HepG2 (cell line): Measurements from ENCODE around the gene CACNA1D. TPM values are rescaled to one million over a fixed set of nuclear protein-coding genes. Genes with fewer than 3 reads are reported as not detected.
A peak's percentile ranks its signal among the peaks of the same experiment; 100 is the strongest.

ENCODE experiments used
- ELF3 ChIP-seq: IDR thresholded peaks from 2 replicates; pipeline ENCODE4 v1.6.1; 2016; ENCODE audit warnings: missing genetic modification reagents, missing compliant biosample characterization
- JARID2 ChIP-seq: sonication (generic); formaldehyde crosslinking; IDR thresholded peaks from 2 replicates; pipeline ENCODE4 v1.8.1; 2023; ENCODE audit warnings: missing genetic modification reagents, inconsistent platforms; ENCODE audit not compliant: insufficient replicate concordance
- KDM1A ChIP-seq: IDR thresholded peaks from 2 replicates; pipeline ENCODE4 v1.6.1; 2016; ENCODE audit warnings: missing compliant biosample characterization
- SP5 ChIP-seq: IDR thresholded peaks from 2 replicates; pipeline ENCODE4 v1.6.1; 2016; ENCODE audit warnings: low read depth, borderline replicate concordance
- ZNF253 ChIP-seq: sonication (generic); formaldehyde crosslinking; IDR thresholded peaks from 2 replicates; pipeline ENCODE4 v1.8.0; 2022; ENCODE audit warnings: mild to moderate bottlenecking, missing genetic modification reagents, borderline replicate concordance
- ZNF430 ChIP-seq: sonication (generic); formaldehyde crosslinking; IDR thresholded peaks from 2 replicates; pipeline ENCODE4 v1.9.0; 2021; ENCODE audit warnings: mild to moderate bottlenecking, missing genetic modification reagents
- ZNF556 ChIP-seq: sonication (generic); formaldehyde crosslinking; IDR thresholded peaks from 2 replicates; pipeline ENCODE4 v1.4.0; 2020; ENCODE audit warnings: mild to moderate bottlenecking, missing genetic modification reagents, borderline replicate concordance
- polyA plus RNA-seq, 8 experiments: library from polyadenylated mRNA; depleted of rRNA in 3 of 8; stranded (reverse) in 7 of 8; unstranded in 1 of 8; fragments of >200 nt; fragmentation: Illumina TruSeq in 4 of 8; extraction: Trizol in 4 of 8; gene quantifications; 2 replicates each; pipeline versions ENCODE4 v1.2.1 to v1.2.3, GENCODE V29; 2011 to 2016; ENCODE audit warnings: low read depth in 4 of 8, missing spikeins in 1 of 8, mixed read lengths in 1 of 8; ENCODE audit not compliant: insufficient read depth in 1 of 8
- total RNA-seq, 5 experiments: library from RNA; depleted of rRNA; stranded (reverse); fragments of >200 nt; fragmentation: Illumina TruSeq; extraction: Trizol; gene quantifications; 2 replicates each; pipeline ENCODE4 v1.2.3, GENCODE V29; 2016; ENCODE audit warnings: low read depth in 1 of 5
- TF ChIP-seq, protein P1 (sequence below): sonication (generic); formaldehyde crosslinking; conservative IDR thresholded peaks from 2 replicates; pipeline ENCODE4 v1.5.0; 2020; ENCODE audit warnings: missing genetic modification reagents
- TF ChIP-seq, protein P2 (sequence below): sonication (generic); formaldehyde crosslinking; IDR thresholded peaks from 2 replicates; pipeline ENCODE4 v1.4.0; 2020; ENCODE audit warnings: mild to moderate bottlenecking, low read depth, missing genetic modification reagents
- TF ChIP-seq, protein P3 (sequence below): sonication (generic); formaldehyde crosslinking; IDR thresholded peaks from 2 replicates; pipeline ENCODE4 v1.8.1; 2023; ENCODE audit warnings: missing genetic modification reagents, inconsistent platforms, borderline replicate concordance
- TF ChIP-seq, protein P4 (sequence below): sonication (generic); formaldehyde crosslinking; IDR thresholded peaks from 2 replicates; pipeline ENCODE4 v1.4.0; 2020; ENCODE audit warnings: mild to moderate bottlenecking, missing genetic modification reagents
- TF ChIP-seq, protein P5 (sequence below): fragments of 450-650 bp; IDR thresholded peaks from 2 replicates; pipeline ENCODE4 v1.6.1; 2017
- TF ChIP-seq, protein P6 (sequence below): IDR thresholded peaks from 2 replicates; pipeline ENCODE4 v1.6.1; 2016; ENCODE audit warnings: low read depth, missing genetic modification reagents, missing compliant biosample characterization

Gene CACNA1D
- total and polyA plus RNA-seq, 2 of the 13 experiments (the other 11 are each of a cell fraction or from before 2014, with no cell fraction given) = 0.26 to 0.38 TPM

DNA sequence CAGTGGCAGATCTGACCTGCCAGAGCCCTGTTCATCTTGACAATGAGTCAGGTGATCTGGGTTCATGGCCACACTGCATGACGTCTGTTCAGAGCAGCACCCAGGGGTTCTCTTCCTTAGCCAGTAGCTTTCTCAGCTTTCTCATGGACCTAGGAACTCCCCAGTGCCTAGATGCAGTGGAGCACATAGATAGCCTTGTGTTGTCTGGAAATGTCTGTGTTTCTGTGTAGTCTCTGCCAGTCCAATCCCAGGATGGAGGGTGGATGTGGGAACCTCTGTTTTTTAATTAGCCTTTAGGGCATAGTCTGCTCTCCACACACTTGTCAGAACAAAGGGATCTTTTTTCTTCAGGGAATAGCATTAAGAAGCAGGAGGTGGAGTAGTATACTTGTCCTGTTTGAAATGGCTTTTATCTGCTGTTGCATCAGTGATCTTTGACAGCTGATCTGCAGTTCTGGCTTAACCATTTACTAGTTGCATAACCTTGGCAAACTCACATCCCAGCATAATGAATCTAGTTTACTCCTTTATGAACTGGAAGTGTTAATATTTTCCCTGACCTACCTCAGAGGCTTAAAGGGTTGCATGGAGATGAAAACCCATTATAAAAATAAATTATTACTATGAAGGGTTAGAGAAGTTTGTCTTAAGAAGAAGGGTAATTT is 16.1 kb upstream of the CACNA1D start (continued):
- TF ChIP-seq ELF3 (CRISPR knock-in tag) (peak; percentile 62; the same call in 1 of the 2 replicates), ZNF430 (CRISPR knock-in tag) (peak; percentile 57; the same call in 1 of the 2 replicates), KDM1A (0 out of 2 replicates have a peak, but pooled peaks have one; percentile 53), ZNF556 (CRISPR knock-in tag) (peak; percentile 43; the same call in 1 of the 2 replicates), JARID2 (CRISPR knock-in tag) (no peak), SP5 (CRISPR knock-in tag) (peak; percentile 100), ZNF253 (CRISPR knock-in tag) (no peak)
- TF ChIP-seq, protein P1, sequence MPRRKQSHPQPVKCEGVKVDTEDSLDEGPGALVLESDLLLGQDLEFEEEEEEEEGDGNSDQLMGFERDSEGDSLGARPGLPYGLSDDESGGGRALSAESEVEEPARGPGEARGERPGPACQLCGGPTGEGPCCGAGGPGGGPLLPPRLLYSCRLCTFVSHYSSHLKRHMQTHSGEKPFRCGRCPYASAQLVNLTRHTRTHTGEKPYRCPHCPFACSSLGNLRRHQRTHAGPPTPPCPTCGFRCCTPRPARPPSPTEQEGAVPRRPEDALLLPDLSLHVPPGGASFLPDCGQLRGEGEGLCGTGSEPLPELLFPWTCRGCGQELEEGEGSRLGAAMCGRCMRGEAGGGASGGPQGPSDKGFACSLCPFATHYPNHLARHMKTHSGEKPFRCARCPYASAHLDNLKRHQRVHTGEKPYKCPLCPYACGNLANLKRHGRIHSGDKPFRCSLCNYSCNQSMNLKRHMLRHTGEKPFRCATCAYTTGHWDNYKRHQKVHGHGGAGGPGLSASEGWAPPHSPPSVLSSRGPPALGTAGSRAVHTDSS = no peak
- TF ChIP-seq, protein P2, sequence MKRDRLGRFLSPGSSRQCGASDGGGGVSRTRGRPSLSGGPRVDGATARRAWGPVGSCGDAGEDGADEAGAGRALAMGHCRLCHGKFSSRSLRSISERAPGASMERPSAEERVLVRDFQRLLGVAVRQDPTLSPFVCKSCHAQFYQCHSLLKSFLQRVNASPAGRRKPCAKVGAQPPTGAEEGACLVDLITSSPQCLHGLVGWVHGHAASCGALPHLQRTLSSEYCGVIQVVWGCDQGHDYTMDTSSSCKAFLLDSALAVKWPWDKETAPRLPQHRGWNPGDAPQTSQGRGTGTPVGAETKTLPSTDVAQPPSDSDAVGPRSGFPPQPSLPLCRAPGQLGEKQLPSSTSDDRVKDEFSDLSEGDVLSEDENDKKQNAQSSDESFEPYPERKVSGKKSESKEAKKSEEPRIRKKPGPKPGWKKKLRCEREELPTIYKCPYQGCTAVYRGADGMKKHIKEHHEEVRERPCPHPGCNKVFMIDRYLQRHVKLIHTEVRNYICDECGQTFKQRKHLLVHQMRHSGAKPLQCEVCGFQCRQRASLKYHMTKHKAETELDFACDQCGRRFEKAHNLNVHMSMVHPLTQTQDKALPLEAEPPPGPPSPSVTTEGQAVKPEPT (CRISPR knock-in tag) = no peak
- TF ChIP-seq, protein P3, sequence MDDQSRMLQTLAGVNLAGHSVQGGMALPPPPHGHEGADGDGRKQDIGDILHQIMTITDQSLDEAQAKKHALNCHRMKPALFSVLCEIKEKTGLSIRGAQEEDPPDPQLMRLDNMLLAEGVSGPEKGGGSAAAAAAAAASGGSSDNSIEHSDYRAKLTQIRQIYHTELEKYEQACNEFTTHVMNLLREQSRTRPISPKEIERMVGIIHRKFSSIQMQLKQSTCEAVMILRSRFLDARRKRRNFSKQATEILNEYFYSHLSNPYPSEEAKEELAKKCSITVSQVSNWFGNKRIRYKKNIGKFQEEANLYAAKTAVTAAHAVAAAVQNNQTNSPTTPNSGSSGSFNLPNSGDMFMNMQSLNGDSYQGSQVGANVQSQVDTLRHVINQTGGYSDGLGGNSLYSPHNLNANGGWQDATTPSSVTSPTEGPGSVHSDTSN (CRISPR knock-in tag) = no peak
- TF ChIP-seq, protein P4, sequence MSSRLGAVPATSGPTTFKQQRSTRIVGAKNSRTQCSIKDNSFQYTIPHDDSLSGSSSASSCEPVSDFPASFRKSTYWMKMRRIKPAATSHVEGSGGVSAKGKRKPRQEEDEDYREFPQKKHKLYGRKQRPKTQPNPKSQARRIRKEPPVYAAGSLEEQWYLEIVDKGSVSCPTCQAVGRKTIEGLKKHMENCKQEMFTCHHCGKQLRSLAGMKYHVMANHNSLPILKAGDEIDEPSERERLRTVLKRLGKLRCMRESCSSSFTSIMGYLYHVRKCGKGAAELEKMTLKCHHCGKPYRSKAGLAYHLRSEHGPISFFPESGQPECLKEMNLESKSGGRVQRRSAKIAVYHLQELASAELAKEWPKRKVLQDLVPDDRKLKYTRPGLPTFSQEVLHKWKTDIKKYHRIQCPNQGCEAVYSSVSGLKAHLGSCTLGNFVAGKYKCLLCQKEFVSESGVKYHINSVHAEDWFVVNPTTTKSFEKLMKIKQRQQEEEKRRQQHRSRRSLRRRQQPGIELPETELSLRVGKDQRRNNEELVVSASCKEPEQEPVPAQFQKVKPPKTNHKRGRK (CRISPR knock-in tag) = no peak
- TF ChIP-seq, protein P5, sequence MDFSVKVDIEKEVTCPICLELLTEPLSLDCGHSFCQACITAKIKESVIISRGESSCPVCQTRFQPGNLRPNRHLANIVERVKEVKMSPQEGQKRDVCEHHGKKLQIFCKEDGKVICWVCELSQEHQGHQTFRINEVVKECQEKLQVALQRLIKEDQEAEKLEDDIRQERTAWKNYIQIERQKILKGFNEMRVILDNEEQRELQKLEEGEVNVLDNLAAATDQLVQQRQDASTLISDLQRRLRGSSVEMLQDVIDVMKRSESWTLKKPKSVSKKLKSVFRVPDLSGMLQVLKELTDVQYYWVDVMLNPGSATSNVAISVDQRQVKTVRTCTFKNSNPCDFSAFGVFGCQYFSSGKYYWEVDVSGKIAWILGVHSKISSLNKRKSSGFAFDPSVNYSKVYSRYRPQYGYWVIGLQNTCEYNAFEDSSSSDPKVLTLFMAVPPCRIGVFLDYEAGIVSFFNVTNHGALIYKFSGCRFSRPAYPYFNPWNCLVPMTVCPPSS = no peak
- TF ChIP-seq, protein P6, sequence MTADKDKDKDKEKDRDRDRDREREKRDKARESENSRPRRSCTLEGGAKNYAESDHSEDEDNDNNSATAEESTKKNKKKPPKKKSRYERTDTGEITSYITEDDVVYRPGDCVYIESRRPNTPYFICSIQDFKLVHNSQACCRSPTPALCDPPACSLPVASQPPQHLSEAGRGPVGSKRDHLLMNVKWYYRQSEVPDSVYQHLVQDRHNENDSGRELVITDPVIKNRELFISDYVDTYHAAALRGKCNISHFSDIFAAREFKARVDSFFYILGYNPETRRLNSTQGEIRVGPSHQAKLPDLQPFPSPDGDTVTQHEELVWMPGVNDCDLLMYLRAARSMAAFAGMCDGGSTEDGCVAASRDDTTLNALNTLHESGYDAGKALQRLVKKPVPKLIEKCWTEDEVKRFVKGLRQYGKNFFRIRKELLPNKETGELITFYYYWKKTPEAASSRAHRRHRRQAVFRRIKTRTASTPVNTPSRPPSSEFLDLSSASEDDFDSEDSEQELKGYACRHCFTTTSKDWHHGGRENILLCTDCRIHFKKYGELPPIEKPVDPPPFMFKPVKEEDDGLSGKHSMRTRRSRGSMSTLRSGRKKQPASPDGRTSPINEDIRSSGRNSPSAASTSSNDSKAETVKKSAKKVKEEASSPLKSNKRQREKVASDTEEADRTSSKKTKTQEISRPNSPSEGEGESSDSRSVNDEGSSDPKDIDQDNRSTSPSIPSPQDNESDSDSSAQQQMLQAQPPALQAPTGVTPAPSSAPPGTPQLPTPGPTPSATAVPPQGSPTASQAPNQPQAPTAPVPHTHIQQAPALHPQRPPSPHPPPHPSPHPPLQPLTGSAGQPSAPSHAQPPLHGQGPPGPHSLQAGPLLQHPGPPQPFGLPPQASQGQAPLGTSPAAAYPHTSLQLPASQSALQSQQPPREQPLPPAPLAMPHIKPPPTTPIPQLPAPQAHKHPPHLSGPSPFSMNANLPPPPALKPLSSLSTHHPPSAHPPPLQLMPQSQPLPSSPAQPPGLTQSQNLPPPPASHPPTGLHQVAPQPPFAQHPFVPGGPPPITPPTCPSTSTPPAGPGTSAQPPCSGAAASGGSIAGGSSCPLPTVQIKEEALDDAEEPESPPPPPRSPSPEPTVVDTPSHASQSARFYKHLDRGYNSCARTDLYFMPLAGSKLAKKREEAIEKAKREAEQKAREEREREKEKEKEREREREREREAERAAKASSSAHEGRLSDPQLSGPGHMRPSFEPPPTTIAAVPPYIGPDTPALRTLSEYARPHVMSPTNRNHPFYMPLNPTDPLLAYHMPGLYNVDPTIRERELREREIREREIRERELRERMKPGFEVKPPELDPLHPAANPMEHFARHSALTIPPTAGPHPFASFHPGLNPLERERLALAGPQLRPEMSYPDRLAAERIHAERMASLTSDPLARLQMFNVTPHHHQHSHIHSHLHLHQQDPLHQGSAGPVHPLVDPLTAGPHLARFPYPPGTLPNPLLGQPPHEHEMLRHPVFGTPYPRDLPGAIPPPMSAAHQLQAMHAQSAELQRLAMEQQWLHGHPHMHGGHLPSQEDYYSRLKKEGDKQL (CRISPR knock-in tag) = peak; percentile 93
